ENCODE measurements around the gene NDST1.

DNA sequence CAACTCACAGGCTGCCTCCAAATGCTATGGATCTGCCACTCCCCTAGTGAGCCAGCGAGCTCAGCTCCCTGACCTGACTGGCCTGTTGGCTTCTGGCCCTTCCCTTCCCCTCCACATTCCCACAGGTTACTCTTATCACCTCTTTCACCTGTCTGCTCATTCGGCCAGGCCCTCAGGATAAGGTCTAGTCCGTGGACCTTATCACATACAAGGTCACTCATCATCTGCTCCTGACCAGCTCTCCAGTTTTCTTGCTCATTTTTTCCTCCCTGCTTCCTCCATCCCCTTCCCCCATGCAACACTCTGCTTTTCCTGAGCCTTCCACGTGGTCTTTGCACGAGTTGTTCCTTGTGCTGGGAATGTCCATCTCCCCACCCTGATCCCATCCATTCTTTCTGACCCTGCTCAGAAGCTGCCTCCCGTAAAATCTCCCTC is 25.9 kb upstream of the NDST1 start:
- TF ChIP-seq, protein P1, sequence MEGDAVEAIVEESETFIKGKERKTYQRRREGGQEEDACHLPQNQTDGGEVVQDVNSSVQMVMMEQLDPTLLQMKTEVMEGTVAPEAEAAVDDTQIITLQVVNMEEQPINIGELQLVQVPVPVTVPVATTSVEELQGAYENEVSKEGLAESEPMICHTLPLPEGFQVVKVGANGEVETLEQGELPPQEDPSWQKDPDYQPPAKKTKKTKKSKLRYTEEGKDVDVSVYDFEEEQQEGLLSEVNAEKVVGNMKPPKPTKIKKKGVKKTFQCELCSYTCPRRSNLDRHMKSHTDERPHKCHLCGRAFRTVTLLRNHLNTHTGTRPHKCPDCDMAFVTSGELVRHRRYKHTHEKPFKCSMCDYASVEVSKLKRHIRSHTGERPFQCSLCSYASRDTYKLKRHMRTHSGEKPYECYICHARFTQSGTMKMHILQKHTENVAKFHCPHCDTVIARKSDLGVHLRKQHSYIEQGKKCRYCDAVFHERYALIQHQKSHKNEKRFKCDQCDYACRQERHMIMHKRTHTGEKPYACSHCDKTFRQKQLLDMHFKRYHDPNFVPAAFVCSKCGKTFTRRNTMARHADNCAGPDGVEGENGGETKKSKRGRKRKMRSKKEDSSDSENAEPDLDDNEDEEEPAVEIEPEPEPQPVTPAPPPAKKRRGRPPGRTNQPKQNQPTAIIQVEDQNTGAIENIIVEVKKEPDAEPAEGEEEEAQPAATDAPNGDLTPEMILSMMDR (IDR thresholded peaks at IDR 0.05; ENCODE audit: control extremely low read depth in 1 of 3, insufficient read depth in 1 of 3, low read depth in 1 of 3, low read length in 3 of 3) = no peak
- no peak for TF ChIP-seq EZH2 (IDR thresholded peaks at IDR 0.05; ENCODE audit: low read depth, low read length, severe bottlenecking)
- TF ChIP-seq PHF8 (conservative IDR thresholded peaks at IDR 0.05; ENCODE audit: low read depth, low read length) = no peak
- TF ChIP-seq RBBP5 (IDR thresholded peaks at IDR 0.05; ENCODE audit: borderline replicate concordance, low read depth, low read length) = no peak
- no peak for TF ChIP-seq POLR2A (IDR thresholded peaks at IDR 0.05; ENCODE audit: control extremely low read depth in 1 of 2, low read depth in 2 of 2, low read length in 2 of 2)
- no peak for TF ChIP-seq BRCA1 (IDR thresholded peaks at IDR 0.05; ENCODE audit: low read depth, low read length)
- TF ChIP-seq POLR2AphosphoS5 (IDR thresholded peaks at IDR 0.05; ENCODE audit: low read depth, low read length) = no peak
- no peak for TF ChIP-seq EP300 (IDR thresholded peaks at IDR 0.05; ENCODE audit: borderline replicate concordance in 1 of 2, low read depth in 2 of 2, low read length in 2 of 2)
